Activated CD4-positive, alpha-beta T cell treated with anti-CD3 and anti-CD28 coated beads for 4 hours (primary cell): ENCODE data around the gene RPL23.
A peak's percentile ranks its signal among the peaks of the same experiment; 100 is the strongest.

Source experiments
- DNase-seq, 2 donors: peaks; one replicate each; pipeline ENCODE4 v3.0.0-alpha.2; 2020

RPL23 gene

DNA sequence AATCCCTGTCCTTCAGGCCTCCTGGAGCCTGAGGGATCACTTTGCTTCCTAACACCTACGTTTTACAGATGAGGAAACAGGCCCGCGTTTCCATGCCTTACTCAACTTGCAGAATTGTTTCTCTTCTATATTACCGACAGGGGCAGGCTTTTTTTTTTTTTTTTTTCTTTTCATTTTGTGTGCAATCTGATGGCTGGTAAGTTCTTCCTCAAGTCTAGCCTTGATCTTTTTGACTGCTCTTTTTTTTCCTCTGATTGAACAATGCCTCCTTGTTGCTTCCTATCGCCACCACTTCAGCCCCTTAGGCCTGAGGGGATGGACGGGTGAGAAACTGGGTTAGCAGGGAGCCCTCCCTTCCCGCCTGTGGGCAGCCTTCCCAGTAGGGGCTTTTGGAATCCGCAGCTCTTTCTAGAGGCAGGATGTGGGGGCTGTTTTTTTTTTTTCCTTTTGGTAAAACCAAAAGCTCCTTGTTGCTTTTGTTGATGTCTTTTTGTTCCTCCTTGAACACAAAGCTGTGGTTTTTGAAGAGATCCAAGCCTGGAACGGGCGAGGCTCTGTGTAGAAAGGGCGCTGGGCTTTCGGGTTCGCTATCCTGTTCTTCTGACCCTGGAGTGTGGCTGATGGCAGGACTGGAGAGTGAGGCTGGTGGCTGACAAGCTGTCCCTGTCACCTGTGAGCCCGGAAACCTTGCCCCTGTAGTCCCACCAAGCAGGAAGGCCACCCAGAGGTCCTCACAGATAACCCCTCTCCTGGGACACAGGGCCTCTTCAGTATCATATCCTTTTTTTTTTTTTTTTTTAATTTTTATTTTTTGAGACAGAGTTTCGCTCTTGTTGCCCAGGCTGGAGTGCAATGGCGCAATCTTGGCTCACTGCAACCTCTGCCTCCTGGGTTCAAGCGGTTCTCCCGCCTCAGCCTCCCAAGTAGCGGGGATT is 30.3 kb upstream of the RPL23 start:
- DNase-seq = no peak

- DNase-seq = no peak
Observed at GRCh38 chr17:38882870-38883269, 29.3 kb upstream of the RPL23 start.

DNA sequence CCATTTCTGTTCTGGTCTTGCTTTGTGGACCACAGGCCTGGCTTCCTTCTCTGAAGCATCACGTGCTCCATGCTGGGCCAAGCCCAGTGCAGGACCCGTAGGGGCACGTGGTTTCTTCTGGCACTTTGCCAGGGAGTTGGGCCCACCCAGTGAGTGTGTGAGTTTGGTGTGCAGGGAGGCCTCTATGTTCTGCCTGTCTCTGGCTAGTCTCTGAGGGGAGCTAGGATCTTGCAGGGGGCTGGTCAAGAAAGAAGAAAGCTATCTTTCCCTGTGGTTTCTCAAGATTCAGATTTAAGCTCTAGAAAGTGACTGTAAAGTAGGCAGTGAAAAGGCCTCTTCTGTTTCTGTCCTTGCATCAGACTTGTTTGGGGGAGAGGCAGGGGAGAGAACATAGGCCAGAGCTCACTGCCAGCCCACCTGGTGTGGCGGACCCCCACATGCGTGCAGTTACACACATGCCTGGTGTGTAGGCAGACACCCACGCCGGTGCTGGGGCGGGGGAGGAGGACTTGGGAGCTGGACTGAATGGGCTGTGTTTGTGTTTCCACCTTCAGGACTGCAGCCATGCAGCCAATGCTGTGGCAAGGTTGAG is 28.2 kb upstream of the RPL23 start:
- no peak for DNase-seq

DNA sequence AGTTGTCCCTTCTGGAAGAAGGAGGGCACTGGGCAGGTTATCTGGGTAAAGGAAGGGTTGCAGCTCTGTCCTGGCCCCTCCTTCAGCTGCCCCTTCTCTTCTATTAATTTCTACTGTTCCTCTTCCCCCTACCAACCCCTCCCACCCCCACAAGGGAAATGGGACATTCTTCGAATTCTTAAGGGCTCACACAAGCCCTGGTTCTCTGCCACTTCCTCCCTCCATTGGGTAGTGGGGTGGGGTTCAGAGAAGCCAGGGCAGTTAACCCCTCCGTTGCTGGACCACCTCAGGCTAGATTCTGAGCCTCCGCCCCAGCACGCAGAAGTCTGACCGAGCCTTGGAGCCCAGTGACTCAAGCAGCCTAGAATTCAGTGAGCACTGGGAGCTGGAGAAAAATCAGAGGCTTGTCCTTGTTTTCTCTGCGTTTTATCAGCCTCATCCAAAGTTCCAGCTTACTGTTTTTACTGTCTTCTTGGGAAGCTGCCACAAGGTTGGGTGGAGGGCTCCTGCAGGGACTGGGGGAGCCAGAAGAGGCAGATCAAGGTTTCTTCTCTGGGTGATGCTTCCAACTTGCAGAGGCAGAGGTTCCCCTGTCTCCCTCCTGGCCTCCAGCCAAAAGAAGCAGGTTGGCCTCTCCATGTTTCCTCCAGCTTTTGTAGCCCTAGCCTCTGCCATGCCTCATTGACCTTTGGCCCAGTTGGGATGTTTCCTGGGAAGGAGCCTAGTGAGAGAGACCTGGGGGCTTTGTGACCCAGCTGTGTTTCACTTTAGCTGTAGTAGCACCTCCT is 26.6 kb upstream of the RPL23 start:
- no peak for DNase-seq

DNA sequence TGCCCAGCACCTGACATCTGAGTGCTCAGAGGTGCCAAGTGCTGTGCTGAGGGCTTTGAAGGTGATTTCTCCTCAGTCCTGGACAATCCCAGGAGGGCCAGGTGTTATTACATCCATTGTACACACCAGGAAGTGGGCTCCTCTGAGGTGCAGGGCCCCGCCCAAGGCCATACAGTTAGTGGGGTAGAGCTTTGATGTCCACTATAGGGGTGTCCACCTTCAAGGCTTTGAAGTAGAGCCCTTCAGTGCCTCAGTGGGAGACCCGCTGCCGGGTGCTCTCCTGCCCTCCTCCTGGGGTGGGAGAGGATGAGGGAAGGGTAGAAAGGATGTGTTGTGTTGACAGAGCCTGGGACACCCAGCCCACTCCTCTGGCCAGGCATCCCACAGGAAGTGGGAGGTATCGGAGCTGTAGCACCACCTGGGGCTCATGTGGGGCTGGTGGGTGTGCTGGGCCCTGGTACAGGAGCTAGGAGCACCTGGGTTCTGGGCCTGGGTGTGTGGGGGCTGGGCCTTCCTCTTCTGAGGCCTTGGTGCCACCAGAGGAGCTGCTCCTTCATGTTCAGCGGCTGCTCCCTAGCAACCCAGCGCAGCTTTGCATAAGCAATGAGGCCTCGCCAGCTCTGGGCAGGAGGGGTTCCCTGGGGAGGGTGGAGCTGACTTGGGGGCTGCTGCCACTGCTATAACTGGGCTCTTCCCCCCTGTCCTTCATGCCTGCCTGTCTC is 23.8 kb upstream of the RPL23 start:
- DNase-seq = no peak

GRCh38 chr17:38875477-38876075 is 22.1 kb upstream of the RPL23 start:
- DNase-seq = no peak

DNA sequence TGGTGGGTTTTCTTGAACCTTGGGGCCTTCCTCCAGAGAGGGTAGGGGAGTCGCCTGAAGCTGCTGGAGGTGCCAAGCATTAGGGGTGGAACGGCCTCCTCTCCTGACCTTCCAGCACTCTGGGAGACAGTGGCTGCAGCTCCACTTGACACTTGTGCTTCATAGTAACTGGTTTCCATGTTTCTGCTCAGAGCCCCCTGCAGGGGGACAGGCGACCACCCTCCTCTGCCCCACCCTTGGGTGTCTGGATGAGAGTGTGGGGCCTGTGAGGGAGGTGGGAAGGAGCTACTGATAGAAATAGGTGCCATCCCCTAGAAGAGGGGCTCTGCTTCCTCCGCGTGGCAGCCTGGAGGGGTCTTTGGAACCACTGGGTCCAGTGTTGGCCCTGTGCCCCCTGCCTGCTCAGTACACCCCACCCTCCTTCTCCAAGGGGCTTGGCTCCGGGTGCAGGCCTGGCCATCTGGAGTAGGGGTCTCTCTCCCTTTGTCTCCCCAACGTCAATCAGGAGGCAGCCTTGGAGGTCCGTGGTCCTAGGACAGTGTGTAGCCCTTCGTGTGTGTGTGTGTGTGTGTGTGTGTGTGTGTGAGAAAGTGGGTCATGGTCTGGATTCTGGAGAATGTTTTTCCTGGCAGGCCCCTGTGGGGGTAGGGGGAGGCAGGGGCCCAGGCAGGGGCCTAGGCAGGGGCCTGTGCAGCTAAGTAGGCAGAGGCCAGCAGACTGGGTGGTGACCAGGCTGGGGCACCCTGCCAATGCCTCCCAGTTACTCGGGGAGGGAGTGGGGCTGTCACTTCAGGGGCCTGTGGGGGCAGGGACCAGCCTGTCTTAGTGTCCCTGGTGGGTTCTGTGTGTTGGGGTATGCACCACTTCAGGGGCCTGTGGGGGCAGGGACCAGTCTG is 21.2 kb upstream of the RPL23 start:
- DNase-seq = no peak

DNA sequence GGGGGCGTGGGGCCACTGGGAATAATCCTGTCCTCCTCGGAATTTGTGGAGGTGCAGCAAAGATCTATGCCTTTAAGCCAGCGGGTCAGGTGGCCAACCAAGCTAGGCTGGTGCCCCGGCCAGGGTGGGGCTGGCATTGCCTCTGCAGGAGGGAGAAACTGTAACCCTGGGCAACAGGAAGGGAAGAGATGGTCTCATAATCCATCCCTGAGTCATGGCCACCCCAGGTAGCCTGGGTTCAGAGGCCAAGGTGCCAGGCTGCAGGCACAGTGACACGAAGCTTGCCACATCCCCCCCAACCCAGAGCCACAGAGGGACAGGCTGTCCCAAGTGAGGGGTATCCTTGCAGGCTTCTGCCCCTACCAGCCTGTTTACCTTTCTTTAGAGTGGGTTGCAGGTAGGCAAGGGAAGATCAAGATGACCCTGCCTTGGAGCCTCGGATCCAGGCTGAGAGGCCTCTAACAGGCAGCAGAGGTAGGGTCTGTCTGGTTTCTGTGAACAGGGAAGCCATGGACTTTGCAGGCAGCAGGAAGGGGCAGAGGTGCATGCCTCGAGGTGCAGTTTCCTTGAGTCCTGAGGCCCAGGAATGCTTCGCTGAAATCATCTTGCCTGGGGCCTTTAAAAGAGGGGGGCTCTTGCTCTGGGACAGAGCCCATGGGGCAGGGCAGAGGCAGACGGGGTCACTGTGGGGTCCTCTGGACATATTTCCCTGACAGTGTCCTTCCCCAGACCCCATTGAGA is 20.3 kb upstream of the RPL23 start:
- no peak for DNase-seq

DNA sequence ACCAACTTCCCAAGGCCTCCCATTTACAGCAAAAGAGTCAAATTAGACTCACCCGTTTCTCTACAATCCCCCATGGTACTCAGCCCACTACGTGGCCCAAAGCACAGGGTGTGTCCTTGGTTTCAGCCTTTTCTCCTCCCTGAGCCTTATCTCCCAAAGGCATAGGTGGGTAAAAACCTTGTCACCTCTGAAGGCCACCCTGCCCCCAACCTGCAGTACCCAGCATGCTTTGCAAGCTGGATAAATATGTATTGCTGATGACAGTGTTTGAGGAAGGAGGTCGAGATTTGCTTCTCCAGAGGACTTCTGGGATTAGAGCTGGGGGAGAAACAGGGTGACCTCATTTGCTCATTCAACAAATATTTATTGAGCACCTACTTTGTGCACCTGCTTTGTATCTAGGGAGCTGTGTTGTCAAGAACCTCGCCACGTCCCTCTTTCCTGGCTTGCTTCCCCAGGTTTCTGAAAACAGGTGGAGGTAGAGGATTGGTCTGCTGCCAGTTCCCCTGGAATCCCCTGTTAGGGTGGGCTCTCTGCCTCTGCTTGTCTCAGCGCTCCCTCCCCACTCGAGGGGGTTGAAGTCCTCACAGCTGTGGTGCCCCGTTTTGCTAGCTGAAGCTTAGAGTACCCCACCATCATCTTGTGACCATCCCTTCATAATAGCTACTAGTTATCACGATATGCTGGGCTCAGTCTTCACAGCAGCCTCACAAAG is 19.3 kb upstream of the RPL23 start:
- DNase-seq = no peak

GRCh38 chr17:38872027-38872511 is 18.5 kb upstream of the RPL23 start:
- DNase-seq = no peak

DNA sequence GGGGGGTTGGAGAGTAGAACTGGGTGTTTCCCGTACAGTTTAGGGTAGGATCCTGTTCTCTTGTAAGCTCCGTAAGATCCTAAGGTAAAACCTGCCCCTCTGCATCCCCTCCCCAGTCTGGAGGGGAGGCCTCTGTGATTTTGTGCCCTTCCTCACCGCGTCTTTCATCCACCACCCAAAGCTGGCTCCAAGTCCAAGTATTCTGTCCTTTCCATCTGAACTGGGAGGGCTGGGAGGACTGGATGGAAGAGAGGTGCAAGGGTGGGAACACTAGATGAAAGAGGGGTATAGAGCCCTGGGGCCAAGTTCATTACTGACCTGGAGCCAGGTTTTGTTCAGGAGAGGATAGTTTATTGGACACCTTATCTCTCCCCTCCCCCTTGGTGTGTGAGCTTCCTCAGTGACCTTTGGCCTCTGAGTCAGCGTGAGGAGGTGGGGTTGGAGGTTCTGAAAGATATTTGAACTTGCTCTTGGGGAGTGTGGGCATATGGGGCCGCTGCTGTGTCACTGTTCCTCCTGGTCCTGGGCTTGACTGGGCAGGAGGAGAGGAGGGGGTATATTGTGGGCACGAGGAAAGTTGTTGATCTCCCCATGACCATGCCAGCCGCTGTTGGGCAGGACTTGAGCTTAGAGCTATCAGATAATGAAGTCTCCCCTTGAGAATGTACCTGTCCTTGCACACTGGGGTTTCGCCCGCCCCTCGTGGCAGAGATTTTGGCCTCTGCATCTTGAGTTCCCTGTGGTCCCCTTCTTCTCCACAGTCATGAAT is 17.9 kb upstream of the RPL23 start:
- DNase-seq = peak; percentile 74 to 84

GRCh38 chr17:38870259-38871165 is 17.0 kb upstream of the RPL23 start:
- DNase-seq = peak; percentile 63 to 70

- DNase-seq = peak; percentile 80 to 83
Observed at GRCh38 chr17:38869526-38870258, 16.2 kb upstream of the RPL23 start, which contains the start of gene LASP1. TSS of gene LASP1 (plus strand) at chr17:38870058. CDS start at chr17:38870190, 132 bp downstream.

- DNase-seq = peak; percentile 81 to 87
Observed at GRCh38 chr17:38868817-38869525, 15.4 kb upstream of the RPL23 start.

DNA sequence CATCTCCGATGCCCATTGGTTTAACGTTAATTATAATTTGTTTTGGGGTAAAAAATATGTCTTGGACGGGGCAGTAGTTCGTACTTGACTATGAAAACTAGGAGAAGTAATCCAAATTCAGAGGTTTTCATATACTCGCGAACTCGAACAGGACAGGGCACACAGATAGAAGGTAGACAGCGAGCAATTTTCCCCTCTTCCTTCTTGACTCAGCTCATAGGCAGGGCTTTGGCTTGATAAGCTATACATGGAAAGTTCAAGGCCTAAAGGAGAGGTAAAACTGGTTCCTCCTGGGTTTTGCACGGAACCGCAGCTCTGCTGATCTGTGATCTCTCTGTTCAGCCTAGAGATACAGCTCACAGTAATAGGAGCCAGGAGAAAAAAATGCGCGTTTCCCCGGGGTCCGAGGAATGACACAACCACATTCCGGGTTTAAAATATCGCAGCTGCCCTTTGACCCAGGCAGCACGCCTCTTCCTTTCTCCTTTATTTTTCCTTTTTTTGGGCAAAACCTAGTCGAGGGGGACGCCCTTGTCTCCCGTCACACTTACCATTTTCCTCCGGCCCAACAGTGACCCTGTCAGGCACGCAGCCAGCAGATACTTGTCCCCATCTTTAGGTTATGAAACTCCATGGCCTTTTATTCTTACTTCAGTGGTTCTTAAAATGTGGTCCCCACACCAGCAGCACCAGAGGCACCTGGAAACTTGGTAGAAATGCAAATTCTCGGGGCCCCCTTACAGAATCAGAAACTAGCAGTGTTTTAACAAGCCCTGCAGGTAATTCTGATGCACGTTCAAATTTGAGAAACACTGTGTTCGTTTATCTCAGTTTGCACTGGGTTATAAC is 14.7 kb upstream of the RPL23 start:
- no peak for DNase-seq
